ENCODE results near the gene DRC1.

The DRC1 gene

DNA sequence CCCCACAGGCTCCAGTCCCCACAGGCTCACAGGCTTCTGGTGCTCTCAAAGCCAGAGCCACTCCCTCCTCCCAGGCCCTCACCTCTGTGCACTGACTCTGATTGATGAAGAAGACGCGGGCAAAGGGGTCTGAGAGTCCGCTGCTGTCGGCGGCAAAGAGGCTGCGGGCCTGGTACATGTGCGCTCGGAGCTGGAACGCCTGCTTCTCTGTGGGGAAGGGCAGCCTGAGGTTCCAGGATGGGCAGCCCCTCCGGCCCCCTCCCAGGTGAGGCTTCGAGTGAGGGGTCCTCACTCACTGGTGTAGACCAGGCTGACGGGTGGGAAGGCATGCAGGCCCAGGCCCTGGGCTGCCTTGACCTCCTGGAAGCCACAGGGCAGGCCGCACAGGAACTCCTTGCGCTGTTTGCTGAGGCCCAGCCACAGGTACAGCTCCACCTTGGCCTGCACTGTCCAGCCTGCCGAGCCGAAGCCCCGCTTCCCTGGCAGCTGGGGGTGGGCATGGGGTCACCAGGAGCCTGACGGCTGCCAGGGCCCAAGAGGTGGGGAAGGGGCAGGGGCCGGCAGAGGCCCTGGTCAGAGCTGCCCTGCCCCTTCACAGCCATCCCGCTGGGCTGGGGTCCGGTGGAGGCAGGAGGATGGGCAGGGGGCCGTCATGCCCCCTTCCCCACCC, 74.2 kb downstream of the DRC1 start:
- in situ Hi-C loops (cut with HindIII; ENCODE audit: low sequenced_read_pairs), result no loop called here

GRCh38 chr2:26477126-26477910, 75.6 kb downstream of the DRC1 start:
- in situ Hi-C loops (cut with HindIII; ENCODE audit: low sequenced_read_pairs), result no loop called here

- in situ Hi-C loops (cut with HindIII; ENCODE audit: low sequenced_read_pairs), result no loop called here
These were observed 76.2 kb downstream of the DRC1 start, which contains the start of gene OTOF for GRCh38 chr2:26477911-26478253. OTOF (minus strand) TSS chr2:26478124.

- in situ Hi-C loops (cut with HindIII; ENCODE audit: low sequenced_read_pairs), result no loop called here
These were observed 76.6 kb downstream of the DRC1 start for GRCh38 chr2:26478366-26478765.

- in situ Hi-C loops (cut with HindIII; ENCODE audit: low sequenced_read_pairs), result no loop called here
These were observed 77.5 kb downstream of the DRC1 start for GRCh38 chr2:26479131-26479788.

- in situ Hi-C loops (cut with HindIII; ENCODE audit: low sequenced_read_pairs), result no loop called here
These were observed 78.3 kb downstream of the DRC1 start for GRCh38 chr2:26479789-26480565.

DNA sequence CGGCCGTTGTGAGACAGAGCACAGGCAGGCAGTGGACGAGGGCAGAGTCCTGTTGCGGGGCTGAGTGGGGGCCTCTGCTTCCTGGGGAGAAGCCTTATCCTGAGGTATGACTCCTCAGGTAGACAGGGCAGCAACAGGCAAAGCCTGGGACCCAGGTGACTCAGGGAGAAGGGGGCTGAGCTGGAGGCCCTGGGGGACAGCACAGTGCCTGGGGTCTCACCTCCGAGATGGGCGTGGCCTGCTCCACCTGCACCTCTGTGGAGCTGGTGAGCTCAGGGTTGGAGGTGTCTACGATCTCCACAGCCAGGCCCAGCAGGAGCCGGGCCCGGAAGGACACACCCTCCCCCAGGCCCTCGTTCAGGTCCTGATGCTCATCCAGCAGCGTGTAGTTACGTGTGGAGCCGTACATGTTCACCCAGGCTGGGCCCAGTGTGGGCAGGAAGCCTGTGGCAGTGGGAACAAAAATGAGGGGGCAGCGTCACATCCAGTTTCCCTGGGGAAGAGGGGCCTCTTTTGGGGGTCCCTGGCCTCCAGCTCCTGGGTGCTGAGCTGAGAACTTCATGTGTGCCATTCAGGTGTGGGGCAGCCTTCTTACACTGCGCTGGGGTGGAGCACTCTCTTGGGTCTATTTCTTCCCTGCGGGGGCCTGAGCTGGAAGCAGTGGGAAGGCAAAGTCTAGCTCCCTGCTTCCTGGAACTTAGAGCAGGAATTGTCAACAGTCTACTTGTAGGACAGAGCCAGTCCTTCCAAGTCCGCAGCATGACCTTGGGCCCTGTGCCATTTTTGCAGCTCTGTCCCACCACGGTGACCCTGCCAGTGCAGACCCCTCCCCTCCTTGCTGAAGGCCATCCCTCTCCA, 79.1 kb downstream of the DRC1 start:
- in situ Hi-C loops (cut with HindIII; ENCODE audit: low sequenced_read_pairs), result no loop called here

DNA sequence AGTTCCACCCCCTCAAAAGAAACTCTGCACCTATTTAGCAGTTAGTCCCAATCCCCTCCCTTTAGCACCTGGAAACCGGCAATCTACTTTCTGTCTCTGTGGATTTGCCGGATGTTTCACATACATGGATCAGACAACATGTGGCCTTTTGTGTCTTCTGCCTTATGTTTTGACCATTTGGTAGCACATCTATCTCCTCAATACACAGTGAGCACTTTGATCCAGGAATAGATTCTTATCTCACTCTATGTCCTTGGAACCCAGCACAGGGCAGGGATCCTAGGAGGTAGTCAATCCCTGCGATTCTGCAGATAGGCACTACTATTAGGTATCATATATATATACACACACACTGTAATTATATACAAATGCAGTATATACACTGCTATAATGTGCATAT, 80.0 kb downstream of the DRC1 start:
- in situ Hi-C loops (cut with HindIII; ENCODE audit: low sequenced_read_pairs), result no loop called here

- in situ Hi-C loops (cut with HindIII; ENCODE audit: low sequenced_read_pairs), result no loop called here
These were observed 80.7 kb downstream of the DRC1 start for GRCh38 chr2:26482211-26483026.

DNA sequence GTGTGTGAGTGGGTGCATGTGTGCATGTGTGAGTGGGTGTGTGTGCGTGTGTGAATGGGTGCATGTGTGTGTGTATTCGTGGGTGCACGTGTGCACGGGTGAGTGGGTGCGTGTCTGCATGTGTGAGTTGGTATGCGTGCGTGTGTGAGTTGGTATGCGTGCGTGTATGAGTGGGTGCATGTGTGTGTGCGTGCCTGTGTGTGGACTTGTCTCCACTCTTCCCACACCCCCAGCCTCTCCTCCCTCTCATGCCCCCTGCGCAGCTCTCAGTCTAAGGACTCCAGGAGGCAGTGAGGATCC, 81.3 kb downstream of the DRC1 start:
- in situ Hi-C loops (cut with HindIII; ENCODE audit: low sequenced_read_pairs), result no loop called here

DNA sequence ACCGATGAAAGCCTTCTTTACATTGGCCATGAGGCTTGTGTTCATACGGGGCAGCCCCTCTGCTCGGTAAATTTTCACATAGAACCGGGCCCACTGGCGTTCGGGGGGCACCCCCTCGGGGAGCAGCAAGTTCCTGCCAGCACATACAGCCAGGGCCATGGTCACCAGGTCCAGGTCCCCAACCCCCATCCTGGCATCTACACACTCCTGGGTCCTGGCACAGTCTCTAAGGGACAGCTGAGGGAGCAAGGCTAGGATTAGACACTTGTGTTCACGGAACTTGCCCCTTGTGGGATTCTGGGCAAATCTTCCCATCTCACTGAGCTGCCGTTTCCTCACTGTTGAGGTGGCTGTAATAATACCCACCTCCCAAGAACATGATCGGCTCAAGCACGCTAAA, 81.8 kb downstream of the DRC1 start:
- in situ Hi-C loops (cut with HindIII; ENCODE audit: low sequenced_read_pairs), result no loop called here

DNA sequence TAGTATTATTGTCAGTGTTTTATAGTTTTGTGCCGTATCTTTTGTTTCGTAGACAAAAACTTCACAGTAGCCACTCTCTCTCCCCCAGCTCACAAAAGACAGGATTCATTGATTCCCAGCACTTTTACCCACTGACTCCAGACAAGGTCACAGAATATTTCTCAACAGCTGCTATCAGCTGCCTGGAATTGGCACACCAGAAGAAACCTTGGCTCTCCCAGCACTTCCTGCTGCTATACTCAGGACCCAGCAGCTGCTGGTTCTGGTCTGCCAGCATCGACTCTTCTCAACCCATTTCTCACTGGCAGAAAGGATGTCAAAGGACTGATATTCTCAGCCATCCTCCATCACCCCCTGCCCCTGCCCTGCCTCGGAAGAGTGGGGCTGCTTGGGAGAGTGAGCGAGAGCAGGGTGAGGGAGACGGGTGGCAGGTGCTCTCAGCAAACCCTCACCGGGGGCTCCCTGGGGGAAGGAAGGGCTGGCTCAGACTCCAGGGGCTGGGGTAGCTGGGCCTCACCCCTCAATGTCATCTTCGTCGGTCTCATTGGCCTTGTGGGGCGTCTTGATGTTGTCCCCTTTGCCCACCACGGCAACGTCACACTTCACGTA, 82.3 kb downstream of the DRC1 start:
- in situ Hi-C loops (cut with HindIII; ENCODE audit: low sequenced_read_pairs), result no loop called here

DNA sequence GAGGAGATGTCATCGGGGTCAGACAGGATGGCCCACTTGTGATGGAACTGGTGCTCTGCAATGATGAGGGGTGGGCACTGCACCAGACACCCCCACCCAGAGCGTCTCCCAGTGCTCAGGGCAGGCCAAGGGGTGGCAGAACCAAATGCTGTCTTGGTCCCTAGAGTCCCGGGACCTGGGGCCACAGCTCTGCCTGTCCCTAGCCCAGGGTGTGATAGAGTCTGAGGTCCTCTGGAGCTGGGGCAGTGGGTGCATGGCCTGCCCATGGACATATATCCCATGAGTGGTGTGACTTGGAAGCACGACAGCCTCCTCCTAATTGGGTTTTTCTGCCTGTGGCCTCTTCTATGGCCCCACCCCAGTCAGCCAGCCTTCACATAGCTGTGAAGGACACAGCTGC, 82.9 kb downstream of the DRC1 start:
- in situ Hi-C loops (cut with HindIII; ENCODE audit: low sequenced_read_pairs), result no loop called here

GRCh38 chr2:26485099-26485498, 83.4 kb downstream of the DRC1 start:
- in situ Hi-C loops (cut with HindIII; ENCODE audit: low sequenced_read_pairs), result no loop called here

DNA sequence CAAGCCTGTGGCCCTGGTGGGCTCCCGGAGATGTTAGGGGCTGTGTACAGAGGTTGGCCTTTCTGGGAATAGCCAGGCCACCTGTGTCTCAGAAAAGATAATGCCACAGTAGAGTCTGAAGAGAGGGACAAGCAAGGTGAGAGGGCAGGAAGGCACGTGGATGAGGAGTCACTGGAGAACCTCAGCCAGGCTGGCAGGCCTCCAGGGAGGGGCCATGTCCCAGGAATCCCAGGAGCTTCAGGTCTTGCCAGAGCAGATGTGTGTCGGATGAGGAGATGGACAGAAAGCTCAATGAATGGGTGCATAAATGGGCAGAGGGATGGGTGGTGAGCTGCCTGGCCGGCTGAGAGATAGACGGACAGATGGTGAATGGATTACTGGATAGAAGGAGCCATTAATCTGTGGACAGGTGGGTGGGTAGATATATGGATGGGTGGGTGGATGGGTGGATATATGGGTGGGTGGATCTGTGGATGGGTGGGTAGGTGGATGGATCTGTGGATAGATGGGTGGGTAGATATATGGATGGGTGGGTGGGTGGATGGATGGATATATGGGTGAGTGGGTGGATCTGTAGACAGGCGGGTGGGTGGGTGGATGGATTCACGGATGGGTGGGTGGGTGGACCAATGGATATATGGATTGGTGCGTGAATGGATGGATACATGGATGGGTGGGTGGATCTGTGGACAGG, 84.2 kb downstream of the DRC1 start:
- in situ Hi-C loops (cut with HindIII; ENCODE audit: low sequenced_read_pairs), result no loop called here

- in situ Hi-C loops (cut with HindIII; ENCODE audit: low sequenced_read_pairs), result no loop called here
These were observed 85.1 kb downstream of the DRC1 start for GRCh38 chr2:26486789-26487188.

DNA sequence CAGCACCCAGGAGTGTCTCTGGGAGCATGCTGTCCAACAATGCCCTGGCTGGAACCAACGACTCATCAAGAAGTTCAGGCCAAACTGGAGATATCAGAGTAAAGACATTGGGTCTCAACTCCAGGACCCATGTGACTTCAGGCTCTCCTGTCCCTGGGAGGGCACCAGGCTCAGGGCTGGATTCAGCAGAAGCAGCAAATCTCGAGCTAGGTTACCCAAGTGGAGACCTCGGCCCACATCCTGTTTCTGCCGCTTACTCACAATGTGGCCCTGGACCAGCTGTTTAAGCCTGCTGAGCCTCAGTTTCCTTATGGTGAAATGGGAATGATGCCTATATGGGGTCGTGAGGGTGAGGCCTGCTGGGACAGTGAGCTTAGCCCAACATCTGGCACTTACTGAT, 85.5 kb downstream of the DRC1 start:
- in situ Hi-C loops (cut with HindIII; ENCODE audit: low sequenced_read_pairs), result no loop called here

DNA sequence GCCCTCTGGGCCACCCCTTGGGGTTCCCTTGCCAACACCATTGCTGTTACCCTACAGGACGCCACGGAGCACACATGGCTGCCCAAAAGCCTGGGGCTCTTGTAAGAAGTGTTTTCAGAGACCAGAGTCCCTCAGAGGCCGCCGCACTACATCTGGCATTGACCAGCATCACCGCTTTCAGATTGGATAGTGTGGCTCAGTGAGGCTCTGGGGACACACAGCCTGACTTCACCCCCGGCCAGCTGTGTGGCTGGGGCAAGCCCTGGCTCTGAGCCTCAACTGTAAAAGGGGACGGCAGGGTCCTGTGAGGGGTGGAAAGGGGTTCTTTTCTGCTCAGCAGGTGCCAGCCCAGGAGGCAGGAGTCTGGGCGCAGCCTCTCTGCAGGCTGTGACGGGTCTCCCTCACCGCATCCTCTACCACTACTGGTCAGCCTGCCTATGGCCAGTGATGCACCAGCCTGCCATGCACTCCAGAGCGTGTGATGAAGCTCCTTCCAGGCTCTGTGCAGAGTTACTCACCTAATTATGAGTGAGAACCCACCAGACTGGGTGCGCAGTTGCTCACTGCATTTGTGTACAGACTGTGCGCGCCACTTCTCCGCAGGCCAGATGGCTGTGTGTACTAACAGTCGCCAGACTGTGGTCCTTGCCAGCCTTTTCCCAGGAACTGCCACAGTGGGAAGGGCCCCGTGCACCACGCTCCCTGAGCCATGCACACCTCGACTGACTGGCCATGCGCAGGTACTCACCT, 86.9 kb downstream of the DRC1 start:
- in situ Hi-C loops (cut with HindIII; ENCODE audit: low sequenced_read_pairs), result no loop called here

Data from DLD1 (cell line).